IPS-18c (cell line): ENCODE results near the gene PDE4D.

Source experiments
- H3K4me3 ChIP-seq: 2 replicates; pipeline ENCODE4 v1.7.0; 2013; ENCODE audit warnings: low read depth, mild to moderate bottlenecking, low read length, moderate library complexity; ENCODE audit not compliant: insufficient read depth
- H3K9me3 ChIP-seq: one replicate; pipeline ENCODE4 v1.6.1; 2013; ENCODE audit warnings: mild to moderate bottlenecking, low read length, moderate library complexity; ENCODE audit not compliant: control insufficient read depth, insufficient read depth

Gene PDE4D

GRCh38 chr5:59637884-59638580, 255.5 kb downstream of the PDE4D start:
- Histone ChIP-seq H3K9me3 (no peaks in the 10 kb centered on the region), H3K4me3 (no peak overlapping the region)

- H3K9me3 ChIP-seq: peaks cover 2% of the 10 kb centered on the region
- no peak overlapping the region for H3K4me3 ChIP-seq
These were observed 264.0 kb downstream of the PDE4D start for GRCh38 chr5:59629561-59629960.

- H3K9me3 ChIP-seq: peaks cover 2% of the 10 kb centered on the region
These were observed 265.3 kb downstream of the PDE4D start for GRCh38 chr5:59628062-59628828.

GRCh38 chr5:59624898-59625297, 268.6 kb downstream of the PDE4D start:
- H3K9me3 ChIP-seq: no peaks in the 10 kb centered on the region

More at GRCh38 chr5:59628062-59628828, 265.3 kb downstream of the PDE4D start:
- no peak overlapping the region for H3K4me3 ChIP-seq

GRCh38 chr5:59622848-59623247, 270.7 kb downstream of the PDE4D start:
- no peak overlapping the region for H3K4me3 ChIP-seq
- no peaks in the 10 kb centered on the region for H3K9me3 ChIP-seq

More at GRCh38 chr5:59624898-59625297, 268.6 kb downstream of the PDE4D start:
- H3K4me3 ChIP-seq: no peak overlapping the region

GRCh38 chr5:59621477-59621876, 272.0 kb downstream of the PDE4D start:
- H3K4me3 ChIP-seq: no peak overlapping the region
- H3K9me3 ChIP-seq: no peaks in the 10 kb centered on the region

GRCh38 chr5:59620535-59621212, 272.9 kb downstream of the PDE4D start:
- H3K9me3 ChIP-seq: no peaks in the 10 kb centered on the region
- H3K4me3 ChIP-seq: no peak overlapping the region

GRCh38 chr5:59618644-59619043, 274.9 kb downstream of the PDE4D start:
- H3K4me3 ChIP-seq: no peak overlapping the region
- H3K9me3 ChIP-seq: no peaks in the 10 kb centered on the region

- no peak overlapping the region for H3K4me3 ChIP-seq
- H3K9me3 ChIP-seq: no peaks in the 10 kb centered on the region
These were observed 276.2 kb downstream of the PDE4D start for GRCh38 chr5:59617186-59617771.

- no peaks in the 10 kb centered on the region for H3K9me3 ChIP-seq
These were observed 277.1 kb downstream of the PDE4D start for GRCh38 chr5:59616413-59616812.

GRCh38 chr5:59615272-59615671, 278.3 kb downstream of the PDE4D start:
- Histone ChIP-seq H3K9me3 (no peaks in the 10 kb centered on the region), H3K4me3 (no peak overlapping the region)

More at GRCh38 chr5:59616413-59616812, 277.1 kb downstream of the PDE4D start:
- no peak overlapping the region for H3K4me3 ChIP-seq

- no peak overlapping the region for H3K4me3 ChIP-seq
- no peaks in the 10 kb centered on the region for H3K9me3 ChIP-seq
These were observed 283.8 kb downstream of the PDE4D start for GRCh38 chr5:59609501-59610265.

GRCh38 chr5:59608745-59609144, 284.8 kb downstream of the PDE4D start:
- no peaks in the 10 kb centered on the region for H3K9me3 ChIP-seq
- H3K4me3 ChIP-seq: no peak overlapping the region

- no peaks in the 10 kb centered on the region for H3K9me3 ChIP-seq
- H3K4me3 ChIP-seq: no peak overlapping the region
These were observed 286.3 kb downstream of the PDE4D start for GRCh38 chr5:59607138-59607765.

GRCh38 chr5:59605915-59606314, 287.6 kb downstream of the PDE4D start:
- H3K9me3 ChIP-seq: no peaks in the 10 kb centered on the region
- no peak overlapping the region for H3K4me3 ChIP-seq

- Histone ChIP-seq H3K9me3 (no peaks in the 10 kb centered on the region), H3K4me3 (no peak overlapping the region)
These were observed 289.4 kb downstream of the PDE4D start for GRCh38 chr5:59604111-59604510.
